ENCODE data around the gene TMEM140.

DNA sequence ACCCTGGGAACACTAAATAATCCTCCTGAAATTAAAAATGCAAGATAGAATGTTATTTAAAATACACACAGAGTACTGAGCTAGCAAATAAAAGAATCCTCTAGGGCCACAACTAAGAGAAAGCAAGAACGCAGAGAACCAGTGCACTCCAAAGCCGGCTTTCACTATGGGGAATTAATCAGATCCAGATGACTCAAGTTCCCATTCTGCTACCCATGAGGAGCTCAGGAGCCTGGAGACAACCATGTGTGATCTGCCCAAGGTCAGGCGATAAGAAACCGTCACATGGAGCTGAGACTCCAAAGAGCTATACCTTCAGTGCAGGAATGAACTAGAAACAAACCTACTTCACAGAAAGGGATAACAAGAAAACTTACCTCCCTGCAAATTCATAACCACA lies 42.1 kb downstream of the TMEM140 start:
- TF ChIP-seq ARNT (IDR thresholded peaks at IDR 0.05) (no peak), SP1 (IDR thresholded peaks at IDR 0.05) (no peak), BHLHE40 (IDR thresholded peaks at IDR 0.05; ENCODE audit: borderline replicate concordance) (no peak), SUZ12 (IDR thresholded peaks at IDR 0.05) (no peak), LEF1 (IDR thresholded peaks at IDR 0.05; ENCODE audit: borderline replicate concordance) (no peak), TARDBP (IDR thresholded peaks at IDR 0.05) (no peak), CTBP1 (IDR thresholded peaks at IDR 0.05; ENCODE audit: borderline replicate concordance) (no peak), ELF4 (IDR thresholded peaks at IDR 0.05) (no peak), ZNF384 (IDR thresholded peaks at IDR 0.05) (no peak), FOXA1 (IDR thresholded peaks at IDR 0.05) (no peak), FOXM1 (IDR thresholded peaks at IDR 0.05; ENCODE audit: borderline replicate concordance) (no peak), FOXK2 (IDR thresholded peaks at IDR 0.05) (no peak), L3MBTL2 (conservative IDR thresholded peaks at IDR 0.05) (no peak)

Data from HEK293T (cell line).